ENCODE measurements around the gene SLC44A5. TPM values are rescaled to one million over a fixed set of nuclear protein-coding genes. Genes with fewer than 3 reads are reported as not detected.

Gene SLC44A5
- total and polyA plus RNA-seq, 2 donors (not counting 1 experiment from before 2014, with no cell fraction given): 2.8 to 4.2 TPM

DNA sequence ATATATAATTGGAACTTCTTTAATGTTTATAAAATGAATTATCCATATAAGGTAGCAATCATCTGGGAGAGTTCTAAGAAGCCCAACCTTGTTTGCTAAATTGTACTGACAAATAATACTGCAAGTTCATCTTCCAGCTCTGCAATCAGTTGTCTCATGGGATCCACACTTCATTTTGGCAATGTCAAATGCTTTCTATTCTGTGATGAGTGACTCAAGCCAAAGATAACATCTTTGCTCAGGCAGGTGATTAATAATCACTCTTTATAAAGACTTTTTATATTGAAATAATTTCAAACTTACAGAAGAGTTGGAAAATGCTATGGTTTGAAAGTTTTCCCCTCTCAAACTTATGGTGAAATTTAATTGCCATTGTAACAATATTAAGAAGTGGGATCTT is 67.2 kb downstream of the SLC44A5 start:
- H3K4me3 Mint-ChIP-seq: no peak overlapping the region
- DNase-seq (no peak), ATAC-seq (ENCODE audit: low read depth) (no peak)
- intact Hi-C loops (cut with micrococcal nuclease): no loop called here
- no peaks in the 10 kb centered on the region for H3K4me1 ChIP-seq (ENCODE audit: control insufficient read depth in 2 of 2, insufficient read depth in 2 of 2, low read length in 2 of 2)
- H2AFZ ChIP-seq (ENCODE audit: insufficient read depth, low read depth, low read length, poor library complexity, severe bottlenecking): no peak overlapping the region
- no peaks in the 10 kb centered on the region for H3K9me3 Mint-ChIP-seq (ENCODE audit: insufficient read depth)
- no peak overlapping the region for H3K9ac ChIP-seq (ENCODE audit: low read length)
- H3K4me2 ChIP-seq (replicated peaks; ENCODE audit: low read depth, low read length, poor library complexity, severe bottlenecking): no peak overlapping the region
- POLR2A ChIA-PET: no interaction called here
- no peaks in the 10 kb centered on the region for H3K27me3 ChIP-seq (replicated peaks in 1 of 4; ENCODE audit: control extremely low read depth in 1 of 4, control insufficient read depth in 3 of 4, insufficient read depth in 4 of 4, low read length in 3 of 4)
- no peak overlapping the region for H3K27ac Mint-ChIP-seq
- no peaks in the 10 kb centered on the region for H3K79me2 ChIP-seq (ENCODE audit: control insufficient read depth, insufficient read depth, low read length)
- no peaks in the 10 kb centered on the region for H3K9me3 ChIP-seq (ENCODE audit: control extremely low read depth in 1 of 3, control insufficient read depth in 2 of 3, insufficient read depth in 1 of 3, low read length in 2 of 3)
- TF ChIP-seq EZH2 (IDR thresholded peaks at IDR 0.05; ENCODE audit: borderline replicate concordance, insufficient read depth, low read depth, low read length, poor library complexity, severe bottlenecking): no peak
- H3K27ac ChIP-seq (ENCODE audit: low read length in 2 of 2): no peak overlapping the region
- CTCF ChIA-PET: interaction anchor here (0.7 kb wide), 1 partner anchor 10 kb away, joined by 3 read pairs; no protein-coding TSS in a partner anchor
- no peaks in the 10 kb centered on the region for H3K27me3 Mint-ChIP-seq
- H4K20me1 ChIP-seq (ENCODE audit: control insufficient read depth, insufficient read depth, low read length, poor library complexity, severe bottlenecking): no peaks in the 10 kb centered on the region
- H3K4me1 Mint-ChIP-seq: no peaks in the 10 kb centered on the region
- no peak overlapping the region for H3K4me3 ChIP-seq (ENCODE audit: control extremely low read depth in 1 of 5, extremely low read depth in 1 of 5, insufficient read depth in 1 of 5, low read depth in 2 of 5, low read length in 4 of 5)
- H3K36me3 ChIP-seq (replicated peaks in 1 of 2; ENCODE audit: control extremely low read depth in 1 of 2, control insufficient read depth in 1 of 2, extremely low read depth in 1 of 2, insufficient read depth in 2 of 2, low read length in 1 of 2): no peaks in the 10 kb centered on the region

GRCh38 chr1:75542818-75543570 is 67.9 kb downstream of the SLC44A5 start:
- Mint-ChIP-seq H3K4me3 (no peak overlapping the region), H3K27ac (no peak overlapping the region), H3K9me3 (ENCODE audit: insufficient read depth) (no peaks in the 10 kb centered on the region), H3K4me1 (no peaks in the 10 kb centered on the region), H3K27me3 (no peaks in the 10 kb centered on the region)
- no peaks in the 10 kb centered on the region for H3K36me3 ChIP-seq (replicated peaks in 1 of 2; ENCODE audit: control extremely low read depth in 1 of 2, control insufficient read depth in 1 of 2, extremely low read depth in 1 of 2, insufficient read depth in 2 of 2, low read length in 1 of 2)
- intact Hi-C loops (cut with micrococcal nuclease): no loop called here
- no peaks in the 10 kb centered on the region for H3K27me3 ChIP-seq (replicated peaks in 1 of 4; ENCODE audit: control extremely low read depth in 1 of 4, control insufficient read depth in 3 of 4, insufficient read depth in 4 of 4, low read length in 3 of 4)
- ChIA-PET POLR2A (no interaction called here), CTCF (interaction anchor here (0.7 kb wide), 1 partner anchor 9 kb away, joined by 3 read pairs; no protein-coding TSS in a partner anchor)
- H3K9me3 ChIP-seq (ENCODE audit: control extremely low read depth in 1 of 3, control insufficient read depth in 2 of 3, insufficient read depth in 1 of 3, low read length in 2 of 3): no peaks in the 10 kb centered on the region
- H3K9ac ChIP-seq (ENCODE audit: low read length): no peak overlapping the region
- TF ChIP-seq, protein P1, sequence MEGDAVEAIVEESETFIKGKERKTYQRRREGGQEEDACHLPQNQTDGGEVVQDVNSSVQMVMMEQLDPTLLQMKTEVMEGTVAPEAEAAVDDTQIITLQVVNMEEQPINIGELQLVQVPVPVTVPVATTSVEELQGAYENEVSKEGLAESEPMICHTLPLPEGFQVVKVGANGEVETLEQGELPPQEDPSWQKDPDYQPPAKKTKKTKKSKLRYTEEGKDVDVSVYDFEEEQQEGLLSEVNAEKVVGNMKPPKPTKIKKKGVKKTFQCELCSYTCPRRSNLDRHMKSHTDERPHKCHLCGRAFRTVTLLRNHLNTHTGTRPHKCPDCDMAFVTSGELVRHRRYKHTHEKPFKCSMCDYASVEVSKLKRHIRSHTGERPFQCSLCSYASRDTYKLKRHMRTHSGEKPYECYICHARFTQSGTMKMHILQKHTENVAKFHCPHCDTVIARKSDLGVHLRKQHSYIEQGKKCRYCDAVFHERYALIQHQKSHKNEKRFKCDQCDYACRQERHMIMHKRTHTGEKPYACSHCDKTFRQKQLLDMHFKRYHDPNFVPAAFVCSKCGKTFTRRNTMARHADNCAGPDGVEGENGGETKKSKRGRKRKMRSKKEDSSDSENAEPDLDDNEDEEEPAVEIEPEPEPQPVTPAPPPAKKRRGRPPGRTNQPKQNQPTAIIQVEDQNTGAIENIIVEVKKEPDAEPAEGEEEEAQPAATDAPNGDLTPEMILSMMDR (IDR thresholded peaks at IDR 0.05): no peak
- no peak for TF ChIP-seq EZH2 (IDR thresholded peaks at IDR 0.05; ENCODE audit: borderline replicate concordance, insufficient read depth, low read depth, low read length, poor library complexity, severe bottlenecking)
- DNase-seq (no peak), ATAC-seq (ENCODE audit: low read depth) (no peak)
- H3K4me1 ChIP-seq (ENCODE audit: control insufficient read depth in 2 of 2, insufficient read depth in 2 of 2, low read length in 2 of 2): no peaks in the 10 kb centered on the region
- H3K27ac ChIP-seq (ENCODE audit: low read length in 2 of 2): no peak overlapping the region
- H3K79me2 ChIP-seq (ENCODE audit: control insufficient read depth, insufficient read depth, low read length): no peaks in the 10 kb centered on the region
- H3K4me3 ChIP-seq (ENCODE audit: control extremely low read depth in 1 of 5, extremely low read depth in 1 of 5, insufficient read depth in 1 of 5, low read depth in 2 of 5, low read length in 4 of 5): no peak overlapping the region
- no peak overlapping the region for H3K4me2 ChIP-seq (replicated peaks; ENCODE audit: low read depth, low read length, poor library complexity, severe bottlenecking)
- no peak overlapping the region for H2AFZ ChIP-seq (ENCODE audit: insufficient read depth, low read depth, low read length, poor library complexity, severe bottlenecking)
- no peaks in the 10 kb centered on the region for H4K20me1 ChIP-seq (ENCODE audit: control insufficient read depth, insufficient read depth, low read length, poor library complexity, severe bottlenecking)
- WGBS (ENCODE audit: insufficient coverage): 95% methylated on average over 2 of the region's 5 CpGs
